GM12892 (cell line): Measurements from ENCODE around the gene SLC4A1.

Experiments used
- DNase-seq: peaks from one replicate; pipeline ENCODE4 v3.0.0; 2011; ENCODE audit not compliant: insufficient read length
- FAIRE-seq: peaks from 2 replicates; lab custom pipeline; 2011; peaks lifted over from hg19 to GRCh38; lab: Jason Lieb, UNC
- POLR2A ChIP-seq: IDR thresholded peaks from 2 replicates; pipeline ENCODE4 v1.6.1; 2011; ENCODE audit warnings: low read depth, low read length, control low read depth
- POLR2AphosphoS5 ChIP-seq: IDR thresholded peaks from 2 replicates; pipeline ENCODE4 v1.6.1; 2011; ENCODE audit warnings: low read depth, low read length, control low read depth
- TAF1 ChIP-seq: IDR thresholded peaks from 2 replicates; pipeline ENCODE4 v1.6.1; 2011; ENCODE audit warnings: low read depth, mild to moderate bottlenecking, control low read depth, low read length, borderline replicate concordance

Gene SLC4A1

GRCh38 chr17:44205962-44206824 lies 61.7 kb downstream of the SLC4A1 start:
- TF ChIP-seq POLR2AphosphoS5 (no peak; the same call in 1 of the 2 replicates), POLR2A (peak; percentile 40; the same call in 1 of the 2 replicates), TAF1 (no peak)
- FAIRE-seq (no peak), DNase-seq (no peak)

- DNase-seq = no peak
- no peak for TF ChIP-seq TAF1
- TF ChIP-seq POLR2A = 0 out of 2 replicates have a peak, but pooled peaks have one; percentile 21
- TF ChIP-seq POLR2AphosphoS5 = 0 out of 2 replicates have a peak, but pooled peaks have one; percentile 11
- no peak for FAIRE-seq
Measured at GRCh38 chr17:44204441-44204882, 63.5 kb downstream of the SLC4A1 start.

GRCh38 chr17:44203731-44204440 lies 64.0 kb downstream of the SLC4A1 start:
- FAIRE-seq (peak; percentile 93), DNase-seq (peak; percentile 55)
- TF ChIP-seq POLR2A = no peak
- peak; percentile 19; the same call in 1 of the 2 replicates for TF ChIP-seq POLR2AphosphoS5
- TF ChIP-seq TAF1 = no peak

GRCh38 chr17:44202756-44203155 lies 65.2 kb downstream of the SLC4A1 start:
- no peak for TF ChIP-seq TAF1
- TF ChIP-seq POLR2AphosphoS5 = no peak
- no peak for TF ChIP-seq POLR2A
- DNase-seq (no peak), FAIRE-seq (no peak)

GRCh38 chr17:44200478-44201155 lies 67.3 kb downstream of the SLC4A1 start:
- TF ChIP-seq TAF1 (no peak), POLR2A (peak; percentile 80), POLR2AphosphoS5 (peak; percentile 67; the same call in 1 of the 2 replicates)
- DNase-seq (no peak), FAIRE-seq (no peak)

GRCh38 chr17:44199553-44200477 lies 68.1 kb downstream of the SLC4A1 start, which contains the start of gene ATXN7L3:
TSS of gene ATXN7L3 (minus strand) at chr17:44199884. CDS start at chr17:44198070, 1,814 bp downstream.
- 0 out of 2 replicates have a peak, but pooled peaks have one; percentile 14 for TF ChIP-seq TAF1
- TF ChIP-seq POLR2A = no peak
- DNase-seq (peak; percentile 99), FAIRE-seq (peak; percentile 98)

GRCh38 chr17:44198721-44199552 lies 69.0 kb downstream of the SLC4A1 start:
- DNase-seq (peak; percentile 87), FAIRE-seq (no peak)
- TF ChIP-seq POLR2A = no peak
- TF ChIP-seq POLR2AphosphoS5 = no peak
- no peak for TF ChIP-seq TAF1
